Measurements from ENCODE around the gene LUZP1. TPM values are rescaled to one million over a fixed set of nuclear protein-coding genes. Genes with fewer than 3 reads are reported as not detected.

LUZP1 gene
- polyA plus RNA-seq, 1 experiment, result 39.4 TPM

- TF ChIP-seq, protein P1, sequence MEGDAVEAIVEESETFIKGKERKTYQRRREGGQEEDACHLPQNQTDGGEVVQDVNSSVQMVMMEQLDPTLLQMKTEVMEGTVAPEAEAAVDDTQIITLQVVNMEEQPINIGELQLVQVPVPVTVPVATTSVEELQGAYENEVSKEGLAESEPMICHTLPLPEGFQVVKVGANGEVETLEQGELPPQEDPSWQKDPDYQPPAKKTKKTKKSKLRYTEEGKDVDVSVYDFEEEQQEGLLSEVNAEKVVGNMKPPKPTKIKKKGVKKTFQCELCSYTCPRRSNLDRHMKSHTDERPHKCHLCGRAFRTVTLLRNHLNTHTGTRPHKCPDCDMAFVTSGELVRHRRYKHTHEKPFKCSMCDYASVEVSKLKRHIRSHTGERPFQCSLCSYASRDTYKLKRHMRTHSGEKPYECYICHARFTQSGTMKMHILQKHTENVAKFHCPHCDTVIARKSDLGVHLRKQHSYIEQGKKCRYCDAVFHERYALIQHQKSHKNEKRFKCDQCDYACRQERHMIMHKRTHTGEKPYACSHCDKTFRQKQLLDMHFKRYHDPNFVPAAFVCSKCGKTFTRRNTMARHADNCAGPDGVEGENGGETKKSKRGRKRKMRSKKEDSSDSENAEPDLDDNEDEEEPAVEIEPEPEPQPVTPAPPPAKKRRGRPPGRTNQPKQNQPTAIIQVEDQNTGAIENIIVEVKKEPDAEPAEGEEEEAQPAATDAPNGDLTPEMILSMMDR (IDR thresholded peaks at IDR 0.05; ENCODE audit: low read depth, low read length), result no peak
- H3K27me3 ChIP-seq (ENCODE audit: control insufficient read depth, insufficient read depth, low read length), result no peaks in the 10 kb centered on the region
- no peak for DNase-seq (ENCODE audit: low read depth, low spot score)
- H3K27ac ChIP-seq (ENCODE audit: low read depth, low read length), result peak overlapping the region; percentile 79
- H3K4me3 ChIP-seq (ENCODE audit: low read depth, low read length), result peak overlapping the region; percentile 62
- CTCF ChIA-PET, result interaction anchor here (0.6 to 4.0 kb wide), 5 partner anchors 15 to 1775 kb away, joined by 3 to 23 read pairs (median 3); no protein-coding TSS in a partner anchor
- POLR2A ChIA-PET, result interaction anchor here (0.6 to 1.7 kb wide), 7 partner anchors 9 to 77 kb away, joined by 3 to 7 read pairs (median 5); partner anchors contain the start of gene LUZP1
- H3K9me3 ChIP-seq (ENCODE audit: control insufficient read depth, insufficient read depth, low read length), result no peaks in the 10 kb centered on the region
These were observed 9.1 kb upstream of the LUZP1 start for GRCh38 chr1:23177438-23178380.

GRCh38 chr1:23177031-23177430 lies 8.4 kb upstream of the LUZP1 start:
- no peak for DNase-seq (ENCODE audit: low read depth, low spot score)
- TF ChIP-seq, protein P1 (IDR thresholded peaks at IDR 0.05; ENCODE audit: low read depth, low read length), result no peak
- peak overlapping the region; percentile 68 for H3K27ac ChIP-seq (ENCODE audit: low read depth, low read length)
- peak overlapping the region; percentile 62 for H3K4me3 ChIP-seq (ENCODE audit: low read depth, low read length)
- H3K9me3 ChIP-seq (ENCODE audit: control insufficient read depth, insufficient read depth, low read length), result no peaks in the 10 kb centered on the region
- ChIA-PET CTCF (interaction anchor here (1.8 to 4.0 kb wide), 2 partner anchors 10 to 78 kb away, joined by 5 to 23 read pairs; no protein-coding TSS in a partner anchor), POLR2A (interaction anchor here (0.6 to 1.7 kb wide), 5 partner anchors 8 to 76 kb away, joined by 4 to 7 read pairs (median 6); partner anchors contain the start of gene LUZP1)
- no peaks in the 10 kb centered on the region for H3K27me3 ChIP-seq (ENCODE audit: control insufficient read depth, insufficient read depth, low read length)

GRCh38 chr1:23174426-23175110 lies 5.9 kb upstream of the LUZP1 start:
- Histone ChIP-seq H3K9me3 (ENCODE audit: control insufficient read depth, insufficient read depth, low read length) (no peaks in the 10 kb centered on the region), H3K4me3 (ENCODE audit: low read depth, low read length) (no peak overlapping the region), H3K27me3 (ENCODE audit: control insufficient read depth, insufficient read depth, low read length) (no peaks in the 10 kb centered on the region), H3K27ac (ENCODE audit: low read depth, low read length) (no peak overlapping the region)
- ChIA-PET POLR2A (no interaction called here), CTCF (interaction anchor here (1.5 to 4.7 kb wide), 2 partner anchors 10 to 76 kb away, joined by 9 to 36 read pairs; no protein-coding TSS in a partner anchor)
- DNase-seq (ENCODE audit: low read depth, low spot score), result no peak
- TF ChIP-seq, protein P1 (IDR thresholded peaks at IDR 0.05; ENCODE audit: low read depth, low read length), result no peak

DNA sequence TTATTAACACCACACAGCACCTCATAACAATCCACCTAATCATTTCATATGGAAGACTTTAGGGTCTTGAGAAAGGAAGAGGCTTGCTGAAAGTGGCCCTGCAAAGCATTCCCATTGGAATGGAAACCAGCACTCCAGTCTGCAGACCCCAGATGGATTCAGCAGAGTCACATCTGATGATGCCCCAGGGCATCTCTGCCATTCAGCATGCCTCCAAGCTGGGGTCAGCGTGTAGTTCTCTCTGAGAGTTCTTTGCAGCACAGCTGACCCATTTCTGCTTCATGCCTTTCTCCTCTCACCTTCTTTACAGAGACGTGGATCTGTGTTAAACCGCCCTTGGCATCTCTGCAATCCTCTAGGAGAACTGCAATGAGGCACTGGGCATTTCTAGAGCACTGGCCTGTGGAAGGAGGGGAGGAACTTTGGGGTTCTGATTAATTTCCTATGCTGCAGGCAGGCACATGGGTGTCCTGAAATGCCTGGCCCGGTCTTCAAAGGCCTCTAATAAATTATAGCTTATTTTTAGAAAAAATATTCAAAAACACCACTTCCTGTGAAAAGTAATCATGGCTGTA lies 2.6 kb upstream of the LUZP1 start:
- POLR2A ChIA-PET, result no interaction called here

More for the DNA sequence above, 2.6 kb upstream of the LUZP1 start:
- TF ChIP-seq, protein P1 (IDR thresholded peaks at IDR 0.05; ENCODE audit: low read depth, low read length), result no peak
- H3K27ac ChIP-seq (ENCODE audit: low read depth, low read length), result no peak overlapping the region
- H3K9me3 ChIP-seq (ENCODE audit: control insufficient read depth, insufficient read depth, low read length), result peaks cover 4% of the 10 kb centered on the region; the same call in 1 of the 2 replicates
- no peaks in the 10 kb centered on the region for H3K27me3 ChIP-seq (ENCODE audit: control insufficient read depth, insufficient read depth, low read length)
- no peak for DNase-seq (ENCODE audit: low read depth, low spot score)
- CTCF ChIA-PET, result interaction anchor here (4.7 kb wide), 1 partner anchor 13 kb away, joined by 36 read pairs; no protein-coding TSS in a partner anchor
- H3K4me3 ChIP-seq (ENCODE audit: low read depth, low read length), result no peak overlapping the region
